K562 (cell line): ENCODE results near the gene FTL. TPM values are rescaled to one million over a fixed set of nuclear protein-coding genes. Genes with fewer than 3 reads are reported as not detected.
A peak's percentile ranks its signal among the peaks of the same experiment; 100 is the strongest.

Experiments
- ATAC-seq: fragments of 200-7000 bp; cut with Tn5 transposase; 3 replicates; pipeline ENCODE4 v1.9.1; 2020; ENCODE audit warnings: moderate library complexity
- BruUV-seq: library from RNA; stranded (reverse); fragments of 400-500 nt; replicated peaks from 2 replicates; lab custom pipeline; 2021; lab: Mats Ljungman, UMichigan
- CTCF ChIA-PET: fragments of 300-600 bp; formaldehyde crosslinking; extraction: SDS; loops from one replicate; lab custom pipeline; 2021; ENCODE audit warnings: low intra/inter-chr PET ratio; lab: Yijun Ruan, JAX
- POLR2A ChIA-PET: fragments of 300-600, 350-650 bp; sonication (Branson Sonifier 250); formaldehyde crosslinking; extraction: SDS; loops from one replicate; lab custom pipeline; 2021; ENCODE audit warnings: antibody characterized with exemption, inconsistent platforms; lab: Yijun Ruan, JAX
- DNase-seq, 4 experiments: peaks; one replicate each; pipeline versions ENCODE4 v3.0.0 to v3.0.0-alpha.2; 2011 to 2018; ENCODE audit warnings: low spot score in 3 of 4, mixed read lengths in 3 of 4; ENCODE audit errors: extremely low read depth in 1 of 4
- FAIRE-seq: peaks from 2 replicates; lab custom pipeline; 2011; peaks lifted over from hg19 to GRCh38; lab: Jason Lieb, UNC
- H2AFZ ChIP-seq: 2 replicates; pipeline ENCODE4 v1.6.0; 2011; ENCODE audit warnings: low read depth, low read length, control low read depth, inconsistent platforms
- H3K27ac ChIP-seq: fragments of 200-600 bp; 3 replicates; pipeline ENCODE4 v1.8.0; 2011; ENCODE audit warnings: low read depth, mild to moderate bottlenecking, control low read depth, inconsistent platforms, low read length, moderate library complexity, mixed read lengths; ENCODE audit errors: extremely low read depth
- H3K27me3 ChIP-seq, 2 experiments: fragments of 300-600 bp in 1 of 2; 2 replicates in 1 of 2; 3 replicates in 1 of 2; pipeline versions ENCODE4 v1.6.0 to v1.8.0; 2011; ENCODE audit warnings: inconsistent platforms in 2 of 2, low read length in 2 of 2, mild to moderate bottlenecking in 1 of 2, mixed read lengths in 1 of 2, moderate library complexity in 1 of 2; ENCODE audit not compliant: control insufficient read depth in 2 of 2, insufficient read depth in 2 of 2
- H3K36me3 ChIP-seq: fragments of 300-600 bp; 3 replicates; pipeline ENCODE4 v1.8.0; 2011; ENCODE audit warnings: mild to moderate bottlenecking, low read length, inconsistent platforms; ENCODE audit not compliant: control insufficient read depth, insufficient read depth
- H3K4me1 ChIP-seq, 2 experiments: fragments of 200-600 bp in 1 of 2; replicated peaks in 1 of 2; 2 replicates in 1 of 2; 3 replicates in 1 of 2; pipeline versions ENCODE4 v1.5.1 to v1.8.0; 2011; ENCODE audit warnings: inconsistent platforms in 2 of 2, low read length in 2 of 2, mild to moderate bottlenecking in 1 of 2, mixed read lengths in 1 of 2, moderate library complexity in 1 of 2; ENCODE audit not compliant: control insufficient read depth in 2 of 2, insufficient read depth in 2 of 2
- H3K4me2 ChIP-seq: 2 replicates; pipeline ENCODE4 v1.6.1; 2011; ENCODE audit warnings: low read length, control low read depth, inconsistent platforms, mixed read lengths; ENCODE audit not compliant: insufficient read depth
- H3K4me3 ChIP-seq: fragments of 200-600 bp; sonication (generic), shearing (Covaris generic); 2 replicates; pipeline ENCODE4 v1.5.1; 2016; ENCODE audit warnings: control low read depth, inconsistent platforms
- H3K79me2 ChIP-seq: fragments of 200-600 bp; 3 replicates; pipeline ENCODE4 v1.8.0; 2011; ENCODE audit warnings: low read length, inconsistent platforms; ENCODE audit not compliant: control insufficient read depth, insufficient read depth
- H3K9ac ChIP-seq, 2 experiments: 2 replicates each; pipeline versions ENCODE4 v1.6.0 to v1.6.1; 2011; ENCODE audit warnings: low read depth in 2 of 2, low read length in 2 of 2, control low read depth in 1 of 2, inconsistent platforms in 1 of 2, mild to moderate bottlenecking in 1 of 2, mixed read lengths in 1 of 2; ENCODE audit not compliant: insufficient read depth in 1 of 2
- H3K9me1 ChIP-seq: one replicate; pipeline ENCODE4 v1.6.0; 2011; ENCODE audit warnings: inconsistent platforms, mild to moderate bottlenecking, low read length, moderate library complexity; ENCODE audit not compliant: control insufficient read depth, insufficient read depth
- H3K9me3 ChIP-seq: replicated peaks from 2 replicates; pipeline ENCODE4 v1.5.1; 2011; ENCODE audit warnings: low read depth, low read length, inconsistent platforms; ENCODE audit not compliant: control insufficient read depth, insufficient read depth
- H4K20me1 ChIP-seq: replicated peaks from 2 replicates; pipeline ENCODE4 v1.6.1; 2011; ENCODE audit warnings: low read length, inconsistent platforms, mixed read lengths; ENCODE audit not compliant: control insufficient read depth, insufficient read depth
- KLF16 ChIP-seq: IDR thresholded peaks from 2 replicates; pipeline ENCODE4 v1.6.1; 2016; ENCODE audit warnings: antibody characterized with exemption
- PCBP1 ChIP-seq: fragments of 200-400 bp; formaldehyde crosslinking; IDR thresholded peaks from 2 replicates; pipeline ENCODE4 v1.6.1; 2018; ENCODE audit warnings: mild to moderate bottlenecking, low read depth, low read length; ENCODE audit not compliant: poor library complexity, severe bottlenecking
- POLR2G ChIP-seq: fragments of 200-400 bp; formaldehyde crosslinking; IDR thresholded peaks from 2 replicates; pipeline ENCODE4 v1.6.1; 2017; ENCODE audit warnings: low read depth, mild to moderate bottlenecking, antibody characterized with exemption, low read length, moderate library complexity
- ZNF354B ChIP-seq: fragments of 250-450 bp; sonication (Bioruptor Pico); IDR thresholded peaks from 2 replicates; pipeline ENCODE4 v1.4.0; 2020
- WGBS: fragments of 100-300 bp; shearing (Covaris generic); methylation state at CpG from one replicate; pipeline ENCODE4 v1.1.6; 2016; ENCODE audit warnings: low coverage, mixed read lengths; ENCODE audit not compliant: insufficient coverage; ENCODE audit errors: missing lambda C conversion rate; 5-methylcytosine and 5-hydroxymethylcytosine counted together
- in situ Hi-C: fragments of 300-500 bp; cut with MboI; formaldehyde crosslinking; loops from 4 replicates; pipeline ENCODE4 v1.15.0; 2018; ENCODE audit warnings: inconsistent platforms, mixed read lengths
- intact Hi-C: fragments of 100-400 bp; cut with micrococcal nuclease; formaldehyde crosslinking; loops from 2 replicates; pipeline ENCODE4 v1.14.2; 2022
- polyA plus RNA-seq, 8 experiments: library from polyadenylated mRNA; depleted of rRNA in 4 of 8; stranded (reverse) in 5 of 8; unstranded in 3 of 8; fragments of >200 nt; fragmentation: Nextera tagmentation in 2 of 8; fragmentation: Illumina TruSeq in 1 of 8; extraction: Ambion mirVana in 2 of 8; extraction: Trizol in 1 of 8; gene quantifications; 2 replicates each; pipeline versions ENCODE4 v1.2.1 to v1.2.3, GENCODE V29; 2011 to 2014; ENCODE audit warnings: inconsistent platforms in 1 of 8, missing spikeins in 1 of 8
- total RNA-seq, 7 experiments: library from RNA; depleted of rRNA in 6 of 7; stranded (reverse); fragments of >200 nt in 6 of 7; fragmentation: Illumina TruSeq in 2 of 7; extraction: Trizol in 2 of 7; gene quantifications; 2 replicates each; pipeline versions ENCODE4 v1.2.1 to v1.2.3, GENCODE V29; 2011 to 2021; ENCODE audit warnings: low replicate concordance in 1 of 7
- TF ChIP-seq, protein P1 (sequence below): fragments of 250-450 bp; sonication (Bioruptor Pico); IDR thresholded peaks from 2 replicates; pipeline ENCODE4 v1.8.0; 2022; ENCODE audit warnings: moderate library complexity, mild to moderate bottlenecking, inconsistent platforms

FTL gene
- total and polyA plus RNA-seq, 9 of the 15 experiments (the other 6 are each of a cell fraction or from before 2014, with no cell fraction given) = 1,231 to 27,415 (median 3,965) TPM

GRCh38 chr19:48925240-48925843 lies 39.8 kb upstream of the FTL start:
- ChIA-PET POLR2A (interaction anchor here (1.0 to 3.5 kb wide), 7 partner anchors 7 to 54 kb away, joined by 3 to 19 read pairs (median 4); partner anchors contain the start of gene DHDH), CTCF (no interaction called here)
- no TSS peak for BruUV-seq
- Histone ChIP-seq H3K9ac (no peak overlapping the region), H3K9me3 (no peaks in the 10 kb centered on the region), H3K9me1 (no peaks in the 10 kb centered on the region), H3K27ac (no peak overlapping the region), H3K27me3 (no peaks in the 10 kb centered on the region), H3K4me2 (no peak overlapping the region), H2AFZ (no peak overlapping the region), H4K20me1 (no peaks in the 10 kb centered on the region), H3K4me1 (peaks cover 10 to 14% of the 10 kb centered on the region in 2 experiments; a peak in 4 of 5 replicates), H3K36me3 (peaks cover 34% of the 10 kb centered on the region; the same call in 2 of the 3 replicates), H3K4me3 (no peak overlapping the region), H3K79me2 (no peaks in the 10 kb centered on the region)
- intact Hi-C loops = no loop called here
- TF ChIP-seq PCBP1 = no peak
- TF ChIP-seq ZNF354B (CRISPR knock-in tag) = no peak
- TF ChIP-seq, protein P1, sequence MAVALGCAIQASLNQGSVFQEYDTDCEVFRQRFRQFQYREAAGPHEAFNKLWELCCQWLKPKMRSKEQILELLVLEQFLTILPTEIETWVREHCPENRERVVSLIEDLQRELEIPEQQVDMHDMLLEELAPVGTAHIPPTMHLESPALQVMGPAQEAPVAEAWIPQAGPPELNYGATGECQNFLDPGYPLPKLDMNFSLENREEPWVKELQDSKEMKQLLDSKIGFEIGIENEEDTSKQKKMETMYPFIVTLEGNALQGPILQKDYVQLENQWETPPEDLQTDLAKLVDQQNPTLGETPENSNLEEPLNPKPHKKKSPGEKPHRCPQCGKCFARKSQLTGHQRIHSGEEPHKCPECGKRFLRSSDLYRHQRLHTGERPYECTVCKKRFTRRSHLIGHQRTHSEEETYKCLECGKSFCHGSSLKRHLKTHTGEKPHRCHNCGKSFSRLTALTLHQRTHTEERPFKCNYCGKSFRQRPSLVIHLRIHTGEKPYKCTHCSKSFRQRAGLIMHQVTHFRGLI = no peak
- peak; percentile 18; the same call in 1 of the 2 replicates for TF ChIP-seq POLR2G
- TF ChIP-seq KLF16 = no peak
- in situ Hi-C loops = no loop called here
- FAIRE-seq = no peak
- ATAC-seq = peak; percentile 12
- no peak for DNase-seq
- WGBS = 81% methylated on average over 10 of the region's 11 CpGs
